HuH-7.5 (cell line): Measurements from ENCODE around the gene ARMH4.
"Not testable (repeated sequence)": the region's sequence is repeated elsewhere in the genome, so short reads cannot be mapped to it uniquely, and the experiment has no call there.

Experiments used
- DNase-seq: peaks from one replicate; pipeline ENCODE4 v3.0.0; 2011; ENCODE audit warnings: low spot score

ARMH4 gene

DNA sequence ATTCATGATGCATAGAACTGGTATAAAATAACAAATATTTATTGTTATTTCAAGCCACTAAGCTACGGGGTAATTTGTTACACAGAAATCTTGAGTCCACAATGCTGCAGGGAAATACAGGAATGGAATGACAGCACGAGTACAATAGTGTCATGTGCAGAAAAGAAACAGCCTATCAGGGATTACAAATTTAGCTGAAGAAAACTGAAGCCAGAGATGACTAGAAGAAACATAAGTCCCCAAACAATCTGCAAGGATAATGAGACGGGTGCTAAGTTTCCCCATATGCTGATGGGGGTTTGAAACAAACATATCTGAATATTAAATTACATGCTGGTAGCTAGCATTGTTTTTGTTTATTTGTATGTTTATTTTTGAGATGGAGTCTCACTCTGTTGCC lies 8.9 kb downstream of the ARMH4 start:
- DNase-seq: no peak

DNA sequence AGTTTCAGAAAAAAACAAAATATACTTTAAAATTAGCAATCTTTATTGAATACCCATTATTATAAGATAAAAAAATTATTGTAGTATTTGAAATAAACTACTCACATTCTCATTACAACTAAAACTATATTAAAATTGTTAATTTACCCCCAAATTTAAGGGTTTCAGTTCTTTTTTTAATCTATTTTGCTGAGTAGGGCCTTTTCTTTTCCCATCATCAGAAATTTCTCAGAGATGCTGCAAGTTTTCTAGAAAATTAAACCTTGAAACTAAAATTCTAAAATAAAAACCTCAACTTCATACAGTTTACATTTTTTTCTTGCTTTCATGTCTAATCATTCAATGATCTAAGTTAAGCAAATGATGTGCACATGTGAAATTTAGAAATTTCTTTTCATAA lies 10.1 kb downstream of the ARMH4 start:
- DNase-seq: no peak

GRCh38 chr14:58138714-58139482 lies 13.1 kb downstream of the ARMH4 start:
- DNase-seq: no peak

GRCh38 chr14:58138031-58138713 lies 13.8 kb downstream of the ARMH4 start:
- DNase-seq: no peak

DNA sequence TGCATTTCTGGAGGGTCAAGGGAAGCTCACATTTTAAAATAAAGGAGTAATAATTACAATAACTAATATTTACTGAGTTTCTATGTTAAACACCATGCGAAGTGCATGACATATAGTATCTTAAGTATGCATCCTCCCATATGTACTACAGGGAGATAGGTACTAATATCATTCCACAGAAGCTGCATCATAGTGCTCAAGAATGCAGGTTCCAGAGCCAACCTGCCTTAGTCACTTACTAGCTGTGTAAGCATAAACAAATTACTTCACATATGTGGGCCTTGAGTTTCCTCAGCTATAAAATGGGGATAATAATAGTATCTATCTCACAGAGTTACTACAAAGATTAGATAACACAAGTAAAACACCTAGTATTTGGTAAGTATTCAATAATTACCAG lies 18.3 kb downstream of the ARMH4 start:
- DNase-seq: no peak

GRCh38 chr14:58131386-58131785 lies 20.6 kb downstream of the ARMH4 start:
- DNase-seq: no peak

GRCh38 chr14:58130116-58130782 lies 21.8 kb downstream of the ARMH4 start:
- no peak for DNase-seq

DNA sequence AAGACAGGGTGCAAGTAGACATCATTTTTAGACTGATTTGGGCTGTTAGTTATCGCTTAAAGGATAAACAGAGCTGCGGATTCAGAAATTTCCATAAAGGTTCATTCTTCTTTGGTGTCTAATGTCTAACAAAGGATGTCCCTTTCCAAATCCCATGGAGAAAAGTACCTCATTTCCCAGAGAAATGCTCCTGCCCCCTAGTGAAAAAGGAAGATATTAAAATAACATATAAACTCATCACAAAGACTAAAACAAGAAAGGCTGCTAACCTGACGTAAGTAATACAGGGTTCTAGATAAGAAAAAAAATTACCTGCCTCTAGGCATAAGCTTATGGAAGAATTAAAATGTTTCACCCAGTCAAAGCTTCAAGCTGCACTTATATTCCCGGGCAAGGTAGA lies 22.8 kb downstream of the ARMH4 start:
- DNase-seq: no peak

DNA sequence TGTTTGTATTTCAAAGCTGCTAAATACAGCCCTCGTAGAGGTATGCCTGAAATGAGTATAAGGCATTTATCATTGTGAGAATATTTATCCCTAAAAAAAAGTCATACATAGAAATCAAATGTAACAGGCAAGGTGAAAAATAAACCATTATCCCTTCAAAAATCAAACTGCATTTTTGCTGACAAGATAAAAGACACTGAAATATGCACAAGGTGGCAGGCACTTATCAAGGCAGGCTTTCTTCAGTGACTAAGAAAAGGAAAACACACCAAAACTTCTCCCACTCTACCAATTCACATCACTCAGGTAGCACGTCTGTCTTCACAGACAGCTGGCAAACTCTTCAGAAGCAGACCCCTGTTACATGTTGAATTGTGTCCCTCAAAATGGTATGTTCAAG lies 23.6 kb downstream of the ARMH4 start:
- no peak for DNase-seq

DNA sequence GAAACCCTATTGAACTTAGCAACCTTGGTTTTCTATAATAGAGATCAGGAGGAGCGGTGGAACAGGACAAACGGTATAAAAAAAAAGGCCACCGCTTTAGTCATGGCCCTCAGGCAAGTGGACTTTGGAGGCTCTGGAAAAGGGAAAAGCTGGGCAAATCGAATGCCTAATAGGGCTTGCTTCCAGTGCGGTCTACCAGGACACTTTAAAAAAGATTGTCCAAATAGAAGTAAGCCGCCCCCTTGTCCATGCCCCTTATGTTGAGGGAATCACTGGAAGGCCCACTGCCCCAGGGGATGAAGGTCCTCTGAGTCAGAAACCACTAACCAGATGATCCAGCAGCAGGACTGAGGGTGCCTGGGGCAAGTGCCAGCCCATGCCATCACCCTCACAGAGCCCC lies 29.5 kb downstream of the ARMH4 start:
- not testable (repeated sequence) for DNase-seq

DNA sequence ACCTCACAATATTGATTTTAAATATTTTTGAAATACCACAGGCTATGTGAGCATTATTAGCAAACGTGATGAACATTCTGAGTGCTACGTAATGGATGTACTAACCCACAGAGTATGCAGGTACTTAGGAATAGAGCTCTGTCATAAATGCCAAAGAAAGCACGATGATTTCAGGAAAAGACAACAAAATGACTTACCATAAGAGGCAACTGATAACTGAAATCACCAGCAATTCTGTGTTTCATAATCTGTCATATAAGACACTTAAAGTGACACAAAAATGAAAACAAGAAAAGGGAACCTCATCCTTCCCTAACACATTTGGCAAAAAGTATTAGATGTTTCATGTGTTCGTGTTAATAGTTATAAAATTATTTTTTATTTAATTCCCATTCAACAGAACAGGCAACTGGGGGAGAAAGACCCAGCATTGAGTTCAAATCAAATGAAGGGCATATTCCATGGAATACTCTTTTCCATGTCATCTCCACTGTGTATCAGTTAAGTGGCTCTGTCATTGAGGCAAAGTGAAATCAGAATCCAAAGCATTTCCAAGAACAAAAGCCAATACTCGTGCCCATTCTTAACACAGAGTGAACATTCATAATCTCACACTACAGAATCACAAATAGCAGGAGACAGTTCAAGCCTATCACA lies 30.4 kb downstream of the ARMH4 start:
- no peak for DNase-seq

GRCh38 chr14:58119381-58119780 lies 32.6 kb downstream of the ARMH4 start:
- no peak for DNase-seq

DNA sequence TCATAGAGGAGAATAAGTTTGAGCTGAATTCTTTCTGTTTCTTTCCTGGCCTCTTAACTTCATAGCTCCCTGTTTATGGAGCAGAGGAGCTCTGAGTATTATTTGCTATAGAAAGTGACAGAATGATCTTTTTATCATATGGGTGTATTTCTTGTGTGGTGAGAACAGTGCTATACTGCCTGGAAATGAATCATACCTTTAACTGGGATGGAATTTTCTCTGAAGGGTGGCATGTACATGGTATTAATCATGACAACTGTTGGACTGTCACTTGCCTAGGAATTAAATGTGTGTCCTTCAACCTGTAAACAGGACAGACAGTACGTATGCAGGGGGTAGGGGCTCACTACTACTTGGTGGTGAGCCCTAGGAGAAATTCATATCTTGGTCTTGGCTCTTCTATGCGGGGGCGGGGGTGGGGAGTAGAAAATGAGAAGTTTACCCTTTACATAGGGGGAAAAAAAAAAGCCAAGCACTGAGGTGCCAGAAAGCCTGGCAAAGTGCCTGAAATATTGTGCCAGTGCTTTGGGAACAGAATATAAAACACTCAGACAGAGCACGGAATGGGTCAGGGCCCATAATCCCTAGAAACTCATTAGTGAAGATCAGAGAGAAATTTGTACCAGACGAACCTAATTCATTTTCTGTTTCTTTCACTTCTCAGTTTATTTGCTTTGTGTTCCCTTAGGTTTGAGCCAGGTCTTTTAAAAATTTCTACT lies 33.8 kb downstream of the ARMH4 start:
- no peak for DNase-seq

GRCh38 chr14:58109744-58110143 lies 42.3 kb downstream of the ARMH4 start:
- no peak for DNase-seq

GRCh38 chr14:58108717-58109116 lies 43.3 kb downstream of the ARMH4 start:
- DNase-seq: no peak

DNA sequence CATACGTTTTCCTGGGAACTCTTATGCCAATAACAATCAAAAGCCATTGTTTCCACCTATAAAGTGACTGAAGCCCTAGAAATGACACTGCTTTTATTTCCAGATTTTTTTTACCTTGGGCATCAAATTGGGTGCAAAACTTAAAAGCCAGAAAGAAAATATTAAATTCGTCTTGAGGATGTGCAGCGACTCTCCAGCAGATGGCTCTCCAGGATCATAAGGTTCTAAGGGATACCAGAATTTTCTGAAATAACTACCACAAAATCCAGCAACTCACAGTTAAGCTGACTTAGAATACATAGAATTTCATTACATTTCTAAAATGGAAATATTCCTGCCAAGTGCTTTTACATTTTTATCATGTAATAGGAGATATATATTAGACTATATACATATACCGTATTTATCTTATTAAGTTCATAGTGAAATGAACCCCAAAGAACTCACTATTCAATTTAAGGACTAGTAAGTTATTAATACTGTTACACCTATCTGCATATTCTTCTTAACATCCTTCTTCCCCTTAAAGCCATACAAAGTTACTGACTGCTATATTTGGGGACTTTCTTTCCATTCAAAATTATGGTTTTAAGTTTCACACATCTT lies 44.0 kb downstream of the ARMH4 start:
- DNase-seq: peak; percentile 21

DNA sequence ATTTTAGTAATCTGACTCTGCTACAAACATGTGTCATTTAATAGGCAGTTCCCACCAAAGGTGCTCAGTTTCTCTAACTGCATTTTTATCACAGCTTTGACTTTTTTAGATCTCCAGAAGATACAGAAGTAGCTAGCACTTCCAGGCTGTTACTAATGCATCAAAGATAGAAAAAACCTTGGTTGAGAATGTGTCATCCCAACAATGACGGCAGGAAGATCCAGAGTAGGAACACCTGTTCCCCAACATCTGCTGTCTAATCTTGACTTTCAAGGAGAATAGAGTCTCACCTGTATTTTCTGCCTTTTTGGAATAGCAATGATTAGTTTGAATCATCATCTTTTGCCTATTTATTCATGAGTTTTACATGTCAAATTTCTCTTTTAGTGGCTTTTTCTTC lies 45.0 kb downstream of the ARMH4 start:
- DNase-seq: no peak

GRCh38 chr14:58106446-58106845 lies 45.6 kb downstream of the ARMH4 start:
- DNase-seq: no peak

DNA sequence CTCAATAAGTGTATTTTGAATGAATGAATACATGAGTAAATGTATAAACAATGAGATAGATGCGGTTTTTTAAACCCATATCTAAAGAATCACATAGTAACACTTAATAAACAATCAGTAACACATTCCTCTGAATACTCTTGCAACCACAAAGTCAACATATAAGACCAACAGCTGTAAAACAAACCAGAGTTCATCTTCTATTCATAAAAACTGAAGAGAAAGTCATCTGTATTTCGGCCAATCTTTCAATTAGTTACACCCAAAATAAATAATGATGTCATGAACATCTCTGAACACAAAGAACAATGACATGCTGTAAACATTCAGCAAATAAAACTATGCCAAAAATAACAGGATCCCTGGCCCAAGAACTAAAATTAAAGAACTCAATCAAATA lies 47.2 kb downstream of the ARMH4 start:
- DNase-seq: no peak

DNA sequence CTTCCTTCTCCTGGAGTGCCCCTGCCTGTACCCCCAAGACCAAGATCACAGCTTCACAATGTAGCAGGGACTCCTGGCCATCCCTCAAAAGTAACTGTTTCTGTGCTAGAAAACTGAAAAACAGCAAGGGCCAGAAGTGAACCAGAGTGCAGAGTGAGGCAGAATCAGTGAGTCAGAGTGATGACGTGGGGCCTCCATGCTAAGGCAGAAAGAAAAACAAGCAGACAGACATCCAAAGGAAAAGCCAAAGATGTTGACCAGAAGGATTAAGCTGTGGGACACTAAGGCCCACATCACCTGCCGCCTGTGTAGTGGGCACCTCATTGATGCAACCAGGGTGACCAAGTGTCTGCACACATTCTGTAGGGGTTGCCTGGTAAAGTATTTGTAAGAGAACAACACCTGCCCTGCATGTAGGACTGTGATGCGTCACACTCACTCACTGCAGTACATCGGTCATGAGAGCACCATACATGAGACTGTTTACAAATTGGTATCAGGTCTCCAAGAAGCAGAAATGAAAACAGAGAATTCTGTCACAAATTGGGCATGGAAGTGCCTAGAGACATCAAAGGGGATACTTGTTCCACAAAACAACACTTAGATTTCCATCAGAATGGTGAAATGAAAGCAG lies 51.2 kb downstream of the ARMH4 start:
- DNase-seq: no peak

GRCh38 chr14:58099682-58100081 lies 52.3 kb downstream of the ARMH4 start:
- no peak for DNase-seq
